HG03521 (cell line): ENCODE measurements around the gene ZWILCH.
"Not testable (repeated sequence)": the region's sequence is repeated elsewhere in the genome, so short reads cannot be mapped to it uniquely, and the experiment has no call there.

Experiments used
- ATAC-seq: cut with Tn5 transposase; IDR thresholded peaks from one replicate; pipeline ENCODE4 v1.9.1; 2021; ENCODE audit warnings: mild to moderate bottlenecking, moderate library complexity; ENCODE audit not compliant: unreplicated experiment

The ZWILCH gene

GRCh38 chr15:66578286-66578875 is 73.3 kb downstream of the ZWILCH start:
- ATAC-seq = no peak

- no peak for ATAC-seq
Observed at GRCh38 chr15:66580643-66581042, 75.5 kb downstream of the ZWILCH start.

GRCh38 chr15:66581972-66582537 is 76.9 kb downstream of the ZWILCH start:
- no peak for ATAC-seq

GRCh38 chr15:66586155-66586976 is 81.2 kb downstream of the ZWILCH start:
- ATAC-seq = no peak

GRCh38 chr15:66587020-66587419 is 81.9 kb downstream of the ZWILCH start:
- ATAC-seq = no peak

GRCh38 chr15:66587749-66588148 is 82.6 kb downstream of the ZWILCH start:
- ATAC-seq = no peak

- no peak for ATAC-seq
Observed at GRCh38 chr15:66588537-66588936, 83.4 kb downstream of the ZWILCH start.

- no peak for ATAC-seq
Observed at GRCh38 chr15:66588971-66589370, 83.8 kb downstream of the ZWILCH start.

GRCh38 chr15:66589429-66589828 is 84.3 kb downstream of the ZWILCH start:
- not testable (repeated sequence) for ATAC-seq

GRCh38 chr15:66590435-66590834 is 85.3 kb downstream of the ZWILCH start:
- ATAC-seq = no peak

GRCh38 chr15:66591322-66591862 is 86.3 kb downstream of the ZWILCH start:
- ATAC-seq = no peak

GRCh38 chr15:66592505-66593218 is 87.5 kb downstream of the ZWILCH start:
- no peak for ATAC-seq

GRCh38 chr15:66593219-66593780 is 88.2 kb downstream of the ZWILCH start:
- no peak for ATAC-seq

GRCh38 chr15:66594344-66594743 is 89.2 kb downstream of the ZWILCH start:
- ATAC-seq = no peak

- ATAC-seq = no peak
Observed at GRCh38 chr15:66594836-66595235, 89.7 kb downstream of the ZWILCH start.

- no peak for ATAC-seq
Observed at GRCh38 chr15:66595332-66595731, 90.2 kb downstream of the ZWILCH start.

- no peak for ATAC-seq
Observed at GRCh38 chr15:66595931-66596545, 90.9 kb downstream of the ZWILCH start.

- ATAC-seq = no peak
Observed at GRCh38 chr15:66598095-66598815, 93.1 kb downstream of the ZWILCH start.
